ENCODE results near the gene FTO. TPM values are rescaled to one million over a fixed set of nuclear protein-coding genes. Genes with fewer than 3 reads are reported as not detected.

The FTO gene
- total and polyA plus RNA-seq, 2 of the 8 experiments (the other 6 are each of a cell fraction or from before 2014, with no cell fraction given), result 34.5 to 59.8 TPM

- TF ChIP-seq JUN (IDR thresholded peaks at IDR 0.05; ENCODE audit: low read depth, low read length) (no peak), YY1 (IDR thresholded peaks at IDR 0.05; ENCODE audit: low read depth, low read length) (no peak), SUZ12 (IDR thresholded peaks at IDR 0.05; ENCODE audit: low read length) (no peak), SRF (IDR thresholded peaks at IDR 0.05; ENCODE audit: low read depth, low read length) (no peak)
Observed at GRCh38 chr16:53664724-53665345, 39.1 kb upstream of the FTO start (continued).

All from H1 (cell line).